ENCODE measurements around the gene PCNA.
"Not testable (repeated sequence)": the region's sequence is repeated elsewhere in the genome, so short reads cannot be mapped to it uniquely, and the experiment has no call there.

PCNA gene

DNA sequence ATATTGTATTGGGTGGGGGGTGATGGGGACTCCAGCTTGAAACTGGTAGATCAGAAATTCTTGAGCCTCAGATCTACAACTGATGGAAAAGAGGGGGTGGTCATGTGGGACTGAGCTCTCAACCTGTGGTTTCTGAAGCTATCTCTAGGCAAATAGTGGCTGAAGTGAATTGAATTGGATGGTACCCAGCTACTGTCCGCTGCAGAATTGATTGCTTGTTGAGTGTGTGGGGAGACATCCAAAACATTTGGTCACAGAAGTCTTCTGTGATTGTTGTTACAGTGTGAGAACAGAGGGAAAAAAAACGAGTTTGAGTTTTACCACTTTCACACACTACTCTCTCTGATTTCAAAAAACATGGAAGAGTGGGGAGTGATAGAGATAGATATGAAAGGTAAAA lies 21.9 kb upstream of the PCNA start:
- no peak for DNase-seq

DNA sequence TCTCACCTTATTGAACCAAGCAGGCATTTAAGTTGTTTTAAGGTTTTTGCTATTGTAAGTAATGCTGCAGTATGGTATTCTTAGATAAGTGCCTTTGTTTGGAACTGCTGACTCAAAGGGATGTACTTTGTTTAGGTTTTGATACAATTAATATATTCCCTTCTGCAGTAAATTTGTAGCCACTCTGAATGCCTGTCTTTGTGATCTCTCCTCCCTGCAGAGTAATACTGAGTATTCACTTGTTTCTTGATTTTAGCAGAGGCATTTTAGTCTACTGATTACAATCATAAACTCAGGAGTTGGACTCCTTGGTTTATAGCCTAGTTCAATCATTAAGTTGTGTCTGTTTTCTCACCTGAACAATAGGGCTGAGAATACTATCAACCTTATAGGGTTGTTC lies 20.4 kb upstream of the PCNA start:
- DNase-seq: no peak

DNA sequence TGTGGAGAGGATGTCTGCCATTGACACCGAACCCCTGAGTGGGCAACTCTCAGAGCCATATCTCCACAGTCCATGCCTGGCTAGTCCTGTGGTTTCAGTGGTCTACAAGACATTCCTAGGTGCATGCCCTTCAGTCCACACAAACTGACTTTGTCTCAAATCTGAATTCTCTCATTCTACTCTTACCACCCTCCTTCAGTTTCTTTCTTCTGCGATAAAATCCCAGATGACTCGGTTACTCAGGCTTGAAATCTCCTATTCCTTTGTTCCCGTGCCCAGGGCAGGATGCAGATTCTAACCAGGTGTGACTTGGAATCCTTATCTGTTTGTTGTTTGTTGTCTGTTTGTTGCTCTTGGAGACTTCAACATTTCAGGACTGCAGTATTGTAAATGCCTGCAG lies 16.3 kb upstream of the PCNA start:
- no peak for DNase-seq

DNA sequence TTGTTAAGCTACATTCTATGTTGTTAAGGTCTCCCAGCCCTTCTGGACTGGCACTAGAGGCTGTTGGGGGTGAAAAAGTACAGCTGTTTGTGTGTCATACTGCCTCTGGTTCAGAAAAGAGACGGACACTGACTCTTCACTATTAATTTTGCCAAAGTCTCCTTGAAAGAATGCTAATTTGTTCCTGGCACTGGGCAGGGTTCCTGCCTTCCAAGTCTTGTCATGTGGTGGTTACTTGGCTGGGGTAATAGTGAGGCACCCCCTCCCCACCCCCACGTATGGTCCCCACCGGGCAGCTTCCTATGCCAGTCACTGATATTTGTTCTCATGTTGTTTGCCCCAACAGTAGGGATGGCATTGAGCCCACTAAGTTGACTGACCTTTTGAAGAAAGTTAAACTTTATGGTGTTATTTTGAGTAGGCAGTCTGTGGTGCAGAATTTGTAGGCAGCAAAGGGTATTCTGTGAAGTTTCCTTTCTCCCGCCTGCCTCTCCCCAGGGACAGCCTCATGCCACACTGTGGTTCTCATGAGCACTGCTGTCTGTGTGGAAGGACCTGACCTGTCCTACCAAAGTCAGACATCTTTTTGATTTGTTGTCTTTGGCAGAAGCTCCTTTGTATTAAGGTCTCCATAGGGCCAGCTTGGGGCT lies 15.7 kb upstream of the PCNA start:
- DNase-seq: no peak

DNA sequence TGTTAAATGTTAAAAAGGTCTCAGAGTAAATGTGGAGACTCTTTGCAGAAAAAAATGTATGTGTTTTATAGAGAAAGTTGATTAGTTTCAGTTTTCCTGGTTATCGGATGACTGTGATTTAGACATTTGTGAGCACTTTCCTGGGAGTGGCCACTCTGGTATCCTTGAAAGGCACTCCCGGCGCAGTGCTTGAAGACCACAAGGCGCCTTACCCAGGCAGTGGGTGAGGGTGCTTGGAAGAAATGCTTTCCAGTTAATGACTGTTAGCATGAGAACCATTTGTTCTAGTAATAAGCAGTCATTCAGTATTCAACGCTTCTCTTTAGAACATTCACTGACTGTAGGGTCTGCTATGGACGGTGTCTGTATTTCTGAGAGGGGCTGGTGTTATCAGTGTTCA lies 14.2 kb upstream of the PCNA start:
- no peak for DNase-seq

DNA sequence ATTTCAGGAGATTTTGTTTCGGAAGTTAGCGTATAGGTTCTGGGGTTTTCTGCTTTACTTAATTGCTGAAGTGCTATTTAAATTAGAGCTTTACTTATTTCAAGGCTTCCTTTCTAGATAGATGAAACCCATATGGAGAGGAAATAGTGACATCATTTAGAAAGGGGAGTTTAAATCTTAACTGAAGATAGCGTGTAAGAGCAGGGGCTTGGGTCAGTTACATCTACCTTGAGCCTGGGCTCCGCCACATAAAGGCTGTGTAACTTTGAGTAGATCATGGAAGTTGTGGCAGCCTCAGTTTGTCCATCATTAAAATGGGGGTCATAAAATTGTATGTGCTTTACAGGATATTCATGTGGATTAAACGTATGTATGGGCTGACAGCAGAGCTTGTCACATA lies 11.7 kb upstream of the PCNA start:
- DNase-seq: no peak

DNA sequence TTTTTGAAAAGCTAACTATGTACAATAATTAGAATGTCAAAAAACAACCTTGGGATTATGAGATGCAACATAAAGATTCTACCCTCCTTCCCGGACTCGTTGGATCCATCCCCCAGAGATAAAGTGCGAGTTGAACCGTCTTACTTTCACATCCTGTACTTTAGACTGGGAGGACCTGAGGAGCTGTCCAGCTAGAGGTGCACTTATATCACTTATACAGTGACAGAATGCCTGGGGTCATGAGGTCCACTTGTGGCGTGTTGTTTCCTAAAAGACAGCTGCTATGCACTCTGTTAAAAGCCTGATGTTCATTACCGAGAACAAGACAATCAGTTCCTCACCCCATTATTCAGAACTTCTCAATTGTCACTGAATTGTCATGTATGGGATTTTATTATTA lies 9.1 kb upstream of the PCNA start:
- DNase-seq: no peak

DNA sequence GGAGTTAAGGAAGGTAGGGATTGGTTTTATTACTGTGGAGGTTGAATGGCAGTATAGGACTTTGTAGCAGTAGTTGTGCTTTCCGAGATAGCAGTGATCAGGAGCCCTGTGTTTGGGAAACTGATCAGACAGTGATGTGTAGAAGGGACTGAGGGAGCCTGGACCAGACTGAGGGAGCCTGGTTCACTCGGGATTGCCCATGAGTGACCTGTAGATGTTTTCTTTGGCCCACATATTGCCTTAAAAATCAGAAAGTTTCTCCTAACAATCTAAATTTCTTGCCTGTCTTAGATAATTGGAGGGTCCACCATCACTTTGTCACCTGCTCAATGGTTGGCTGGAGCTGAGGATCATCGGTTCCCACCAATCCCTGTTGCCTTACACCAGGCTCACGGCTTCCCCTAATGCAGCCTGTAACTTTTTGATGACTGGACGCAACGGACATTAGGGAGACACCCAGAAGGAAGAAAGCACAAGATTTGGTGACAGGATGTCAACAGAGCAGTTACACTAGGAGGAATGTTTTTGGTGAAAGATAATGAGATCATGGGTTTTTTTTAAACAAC lies 8.2 kb upstream of the PCNA start:
- no peak for DNase-seq

DNA sequence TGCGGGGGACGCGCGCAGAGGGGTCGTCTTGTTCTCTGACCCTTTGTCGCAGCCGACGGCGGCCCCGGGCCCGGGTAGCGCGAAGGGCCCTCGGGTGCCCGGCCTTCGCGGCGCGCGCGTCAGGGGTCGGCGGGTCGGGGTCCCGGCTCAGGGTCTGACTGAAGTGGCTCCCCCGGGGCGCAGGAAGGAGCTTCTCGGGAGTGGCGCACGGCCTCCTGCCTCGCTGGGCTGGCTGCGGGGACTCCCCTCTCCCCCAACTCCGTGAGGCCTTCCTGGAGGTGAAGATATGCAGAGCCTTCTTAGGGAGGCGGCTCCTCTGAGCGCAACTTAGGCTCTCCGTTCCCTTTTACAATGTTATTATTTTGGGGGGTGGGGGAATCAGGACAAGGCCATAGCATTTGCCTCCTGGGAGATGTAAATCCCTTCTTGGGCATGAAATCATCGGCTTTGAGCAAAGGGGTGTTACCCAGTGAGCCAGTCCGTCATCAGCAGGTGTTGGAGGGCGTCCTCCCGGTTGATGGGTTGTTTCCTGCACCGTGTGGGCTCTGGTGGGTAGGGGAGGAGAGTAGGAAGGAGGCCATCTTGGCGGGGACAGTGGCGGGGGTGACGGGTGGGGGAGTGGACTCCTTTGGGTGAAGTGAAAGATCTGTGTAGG lies 7.6 kb upstream of the PCNA start:
- DNase-seq: peak; percentile 65

DNA sequence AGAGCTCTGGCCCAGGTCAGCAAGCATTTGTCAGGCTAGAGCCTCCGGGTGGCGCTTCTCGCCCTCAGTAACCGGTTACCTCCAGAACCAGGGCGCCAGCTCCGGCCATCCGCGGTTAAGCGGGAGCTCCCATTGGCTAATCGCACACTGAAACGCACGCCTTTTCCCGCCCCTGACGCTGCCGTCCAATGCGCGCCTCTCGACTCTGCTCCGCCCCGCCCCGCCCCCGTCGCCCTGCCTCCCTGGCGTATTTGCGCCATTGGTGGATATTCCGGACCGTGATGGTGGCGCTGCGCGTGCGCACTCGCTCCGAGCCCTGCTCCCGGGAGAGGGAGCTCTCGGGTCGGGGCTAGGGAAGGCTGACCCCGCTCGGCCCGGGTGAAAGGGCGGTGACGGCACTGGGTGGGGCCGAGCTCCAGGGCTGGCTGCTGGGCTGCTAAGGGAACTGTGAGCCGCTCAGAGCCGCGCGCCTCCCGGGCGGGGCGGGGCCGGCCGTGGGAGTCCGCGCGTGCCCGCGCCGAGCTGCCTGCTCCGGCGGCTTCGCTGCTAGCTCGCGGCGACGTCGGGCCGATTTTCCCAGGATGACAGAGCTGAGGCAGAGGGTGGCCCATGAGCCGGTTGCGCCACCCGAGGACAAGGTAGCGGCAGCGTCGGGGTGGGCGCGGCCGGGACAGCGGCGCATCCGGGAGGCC lies 6.9 kb upstream of the PCNA start, which contains the start of gene CDS2:
Gene CDS2 (plus strand): TSS at position 497 of the 692 bp plus-strand sequence. CDS start 85 bp downstream, at position 582.
- peak; percentile 100 for DNase-seq

DNA sequence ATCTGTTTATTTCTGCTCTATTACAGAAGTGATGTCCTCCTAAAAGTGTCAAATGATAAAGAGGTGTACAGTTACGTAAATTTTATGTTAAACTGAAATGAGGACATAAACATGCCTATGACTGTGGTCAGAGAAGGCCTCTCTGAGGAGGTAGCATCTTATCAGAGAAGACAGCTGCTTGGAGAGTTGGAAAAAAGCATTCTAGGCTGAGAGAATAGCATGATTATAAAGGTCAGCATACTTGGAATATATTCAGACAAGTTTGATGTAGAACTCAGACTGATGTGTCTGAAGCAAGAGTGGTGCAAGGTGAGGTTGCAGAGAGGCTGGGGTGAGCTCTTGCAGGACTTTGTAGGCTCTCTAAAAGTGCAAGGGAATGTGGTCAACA lies 3.1 kb upstream of the PCNA start:
- no peak for DNase-seq

DNA sequence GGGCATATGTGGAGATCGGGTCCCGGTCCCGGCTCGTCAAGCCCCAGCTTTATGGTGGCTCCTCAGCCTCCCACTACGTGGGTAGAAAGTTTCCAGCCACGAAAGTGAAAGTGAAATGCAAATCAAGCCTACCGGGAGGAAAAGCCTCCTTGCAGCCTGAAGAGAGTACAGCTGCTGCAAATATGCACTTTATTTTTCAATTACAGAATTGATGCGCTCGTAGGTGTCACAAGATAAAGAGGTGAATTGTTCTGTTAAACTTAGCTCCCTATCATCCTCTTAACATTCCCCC lies 373 bp upstream of the PCNA start:
- no peak for DNase-seq

DNA sequence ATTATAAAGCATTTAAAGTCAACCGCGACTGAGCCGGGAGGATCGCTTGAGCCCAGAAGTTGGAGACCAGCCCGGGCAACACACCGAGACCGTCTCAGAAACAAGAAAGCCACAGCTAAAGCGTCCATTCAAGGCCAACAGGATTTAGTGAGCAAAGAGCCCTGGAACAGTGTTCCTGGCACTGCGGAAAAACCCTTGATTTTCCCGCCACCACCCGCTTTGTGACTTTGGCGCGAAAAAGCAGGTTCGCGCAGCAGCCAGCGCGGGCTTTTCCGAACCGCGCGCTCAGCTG lies 669 bp downstream of the PCNA start:
- DNase-seq: no peak

DNA sequence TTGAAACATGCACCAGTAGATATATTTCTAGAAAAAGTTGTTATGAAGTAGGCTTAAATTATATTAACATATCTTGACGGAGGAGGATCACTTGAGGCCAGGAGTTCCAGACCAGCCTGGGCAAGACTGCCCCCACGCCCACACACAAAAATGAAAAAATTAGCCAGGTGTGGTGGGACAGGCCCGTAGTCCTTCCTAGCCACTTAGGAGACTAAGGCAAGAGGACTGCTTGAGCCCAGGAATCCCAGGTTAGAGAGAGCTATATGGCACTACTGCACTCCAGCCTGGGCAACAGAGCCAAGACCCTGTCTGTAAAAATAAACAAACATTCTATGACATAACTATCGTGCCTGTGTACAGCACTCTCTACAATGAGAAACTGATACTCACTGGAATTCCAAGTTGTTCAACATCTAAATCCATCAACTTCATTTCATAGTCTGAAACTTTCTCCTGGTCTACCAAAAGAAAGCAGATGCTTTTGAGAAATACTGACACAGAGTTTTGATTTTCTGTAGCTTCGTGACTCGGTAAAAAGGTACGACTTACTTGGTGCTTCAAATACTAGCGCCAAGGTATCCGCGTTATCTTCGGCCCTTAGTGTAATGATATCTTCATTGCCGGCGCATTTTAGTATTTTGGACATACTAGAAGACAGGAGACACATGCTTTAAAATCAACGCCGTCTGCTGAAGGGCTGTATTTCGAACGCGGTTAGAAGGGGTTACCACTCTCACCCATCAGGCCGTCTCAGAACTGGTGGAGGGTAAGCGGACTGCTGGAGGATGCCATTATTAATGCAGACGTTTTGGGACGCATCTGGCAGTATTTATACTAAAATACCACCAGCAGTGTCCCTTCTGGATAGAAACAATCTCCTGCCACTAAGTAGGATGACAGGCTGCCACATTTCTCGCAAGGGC lies 1.3 kb downstream of the PCNA start:
- no peak for DNase-seq

DNA sequence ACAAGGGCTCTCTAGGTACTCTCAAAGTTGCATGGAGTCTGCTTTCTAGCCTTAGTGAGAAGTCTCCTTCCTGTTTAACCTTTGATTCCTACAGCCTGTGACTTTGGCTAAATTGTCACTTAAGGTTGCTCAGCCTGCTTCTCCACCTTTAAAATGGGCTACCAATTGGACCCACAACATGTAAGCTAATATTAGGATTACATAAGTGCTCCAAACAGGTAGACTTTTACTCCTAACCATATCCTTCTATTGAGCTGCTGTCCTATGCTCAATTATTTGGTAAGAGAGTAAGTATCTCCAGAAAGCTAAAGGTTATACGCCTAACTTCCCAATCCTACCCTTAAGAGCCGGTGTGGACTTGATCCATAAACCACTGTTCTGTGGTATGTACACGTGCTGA lies 2.9 kb downstream of the PCNA start:
- DNase-seq: no peak

DNA sequence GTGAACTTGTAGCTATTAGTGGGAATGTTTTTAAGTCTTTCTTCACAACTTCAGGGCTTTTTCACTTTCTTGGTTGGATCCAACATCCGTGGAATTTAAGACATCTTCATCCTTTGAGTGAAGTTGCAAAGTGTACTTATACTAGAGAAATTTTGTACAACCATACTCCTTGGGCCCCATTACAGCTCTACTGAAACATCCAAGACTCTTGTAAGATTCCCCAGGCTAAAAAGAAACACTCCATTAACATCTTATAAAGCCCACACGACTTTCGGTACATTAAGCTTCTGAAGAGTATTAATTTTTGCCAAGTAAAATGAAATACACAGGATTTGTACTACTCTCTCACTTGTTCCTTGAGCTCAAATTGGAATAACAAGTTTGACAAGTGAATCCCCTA lies 5.4 kb downstream of the PCNA start:
- no peak for DNase-seq

DNA sequence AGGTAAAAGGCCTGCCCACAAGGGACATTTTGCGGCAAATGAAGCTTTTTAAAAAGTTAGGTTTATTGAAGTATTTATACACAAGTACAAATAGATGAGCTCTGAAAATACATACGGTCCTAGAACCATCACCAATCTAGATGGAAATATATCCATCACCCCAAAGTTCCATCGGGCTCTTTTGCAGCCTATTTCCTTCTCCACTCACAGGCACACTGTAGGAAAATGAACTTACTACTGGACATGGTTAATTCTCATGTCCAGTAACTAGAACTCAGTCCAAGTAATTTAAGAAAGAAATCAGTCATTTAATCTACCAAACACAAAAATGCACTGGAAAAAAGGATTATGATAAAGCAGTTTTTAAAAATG lies 6.2 kb downstream of the PCNA start:
- no peak for DNase-seq

DNA sequence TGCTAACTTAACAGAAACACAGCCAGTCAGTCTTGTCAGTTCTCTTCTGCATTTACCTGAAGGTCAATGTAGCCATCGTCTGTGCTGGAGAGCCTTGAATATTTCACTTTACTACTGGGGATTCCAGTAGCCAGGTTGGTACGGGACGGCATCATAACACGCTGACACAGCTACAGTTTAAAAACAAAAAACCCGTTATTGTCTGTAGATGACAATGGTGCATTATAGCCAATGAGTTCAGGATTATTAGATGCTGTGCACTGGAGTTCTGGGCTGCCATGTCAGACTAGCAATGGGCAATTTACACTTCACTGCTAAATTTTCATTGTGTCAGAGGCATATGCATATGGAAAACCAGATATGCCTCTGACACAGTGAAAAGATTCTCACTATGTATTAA lies 10.5 kb downstream of the PCNA start:
- no peak for DNase-seq

DNA sequence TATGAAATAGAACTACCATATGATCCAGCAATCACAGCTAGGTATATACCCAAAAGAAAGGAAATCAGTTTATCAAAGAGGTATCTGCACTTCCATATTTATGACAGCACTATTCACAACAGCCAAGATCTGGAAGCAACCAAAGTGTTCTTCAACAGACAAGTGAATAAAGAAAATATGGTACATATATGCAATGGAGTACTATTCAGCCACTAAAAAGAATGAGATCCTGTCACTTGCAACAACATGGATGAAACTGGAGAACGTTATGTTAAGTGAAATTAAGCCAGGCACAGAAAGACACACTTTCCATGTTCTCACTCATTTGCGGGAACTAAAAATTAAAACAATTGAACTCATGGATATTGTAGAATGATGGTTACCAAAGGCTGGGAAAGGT lies 15.3 kb downstream of the PCNA start:
- no peak for DNase-seq

DNA sequence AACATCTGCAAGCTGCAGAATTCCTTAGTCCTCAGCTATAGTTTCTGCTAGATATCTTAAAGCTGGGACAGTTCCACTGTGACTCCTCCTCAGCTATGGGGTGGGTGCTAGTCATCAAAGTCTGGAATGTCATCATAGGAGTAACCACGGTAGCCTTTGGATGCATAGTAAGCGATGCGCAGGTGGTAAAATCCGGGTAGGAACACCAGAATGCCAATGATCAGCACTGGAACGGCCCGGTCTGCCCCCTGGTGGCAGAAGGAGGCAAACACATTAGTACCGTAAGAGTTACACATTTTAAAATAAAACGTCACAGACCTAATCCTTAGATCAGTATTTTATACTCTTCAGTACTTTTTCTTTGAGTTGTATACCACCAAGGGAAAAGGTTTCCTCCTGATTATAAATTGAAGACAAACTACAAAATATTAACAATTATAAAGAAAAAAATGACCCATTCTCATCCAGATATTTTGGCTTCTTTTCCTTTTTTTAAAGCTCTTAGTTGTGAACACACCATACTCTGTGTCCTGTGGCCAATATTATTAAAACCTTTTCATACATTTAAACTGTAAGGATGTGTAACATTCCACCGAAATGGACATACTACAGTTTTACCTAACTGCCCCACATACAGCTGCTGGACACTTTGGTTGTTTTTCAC lies 18.9 kb downstream of the PCNA start:
- DNase-seq: peak; percentile 84

DNA sequence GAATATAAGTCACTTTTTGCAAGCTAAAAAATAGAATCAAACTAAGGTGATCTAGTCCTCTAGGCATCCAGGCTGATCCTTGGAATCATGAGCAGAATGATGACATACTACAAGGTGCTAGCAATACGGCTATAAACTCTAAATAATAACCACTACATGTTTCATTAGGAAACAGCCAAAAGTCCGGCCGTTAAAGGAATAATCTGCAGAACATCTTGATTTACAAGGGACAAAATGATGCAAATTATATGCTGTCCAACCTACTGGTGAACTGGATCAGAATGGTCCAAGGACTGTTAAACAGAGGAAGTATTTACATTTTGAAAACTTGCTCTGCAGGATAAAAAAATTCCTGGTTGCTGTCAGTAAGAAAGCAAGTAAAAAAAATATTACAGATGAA lies 19.8 kb downstream of the PCNA start:
- DNase-seq: not testable (repeated sequence)

DNA sequence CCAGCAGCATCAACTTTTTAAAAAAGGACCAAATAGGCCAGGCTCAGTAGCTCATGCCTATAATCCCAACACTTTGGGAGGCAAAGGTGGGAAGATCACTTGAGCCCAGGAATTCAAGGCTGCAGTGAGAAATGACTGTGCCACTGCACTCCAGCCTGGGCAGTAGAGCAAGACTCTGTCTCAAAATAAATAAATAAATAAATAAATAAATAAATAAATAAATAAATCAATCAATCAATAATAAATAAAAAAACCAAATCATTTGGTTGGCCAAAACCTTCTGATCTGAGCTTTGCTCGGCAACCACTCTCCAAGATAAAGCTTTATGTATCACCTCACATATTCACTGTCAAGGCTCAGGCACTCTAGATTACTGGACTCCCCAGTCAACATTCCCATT lies 20.7 kb downstream of the PCNA start:
- not testable (repeated sequence) for DNase-seq

DNA sequence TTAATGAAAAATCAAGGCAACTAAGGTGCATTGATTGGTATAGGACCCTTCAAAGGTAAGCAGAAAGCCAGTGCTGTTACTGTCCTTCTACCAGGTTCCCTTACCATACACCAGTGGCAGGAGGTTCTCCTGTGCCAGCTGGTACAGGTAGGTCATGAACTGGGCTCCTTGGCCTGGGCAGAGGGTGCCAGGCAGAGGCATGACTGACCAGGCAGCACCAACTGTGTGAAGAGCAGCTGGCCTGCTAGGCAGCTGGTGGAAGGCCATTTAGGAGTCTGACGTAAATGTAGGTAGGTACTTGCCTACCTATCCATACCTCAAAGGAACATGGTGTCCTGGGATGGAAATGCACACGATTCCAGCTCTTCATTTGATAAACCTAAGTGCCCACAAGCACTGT lies 23.3 kb downstream of the PCNA start:
- DNase-seq: no peak
